Memory B cell (primary cell): Measurements from ENCODE around the gene CTXND1.
"Not testable (repeated sequence)": the region's sequence is repeated elsewhere in the genome, so short reads cannot be mapped to it uniquely, and the experiment has no call there.

ENCODE experiments used
- ATAC-seq: fragments of 150-1000 bp; cut with Tn5 transposase; 2 replicates; pipeline ENCODE4 v1.10.0; 2021; ENCODE audit warnings: low read depth, mild to moderate bottlenecking, moderate library complexity
- DNase-seq, 2 donors: peaks; one replicate each; pipeline ENCODE4 v3.0.0; 2022; ENCODE audit warnings: low spot score in 2 of 2
- H3K27ac Mint-ChIP-seq: one replicate; pipeline ENCODE4 v1.8.0; 2022; ENCODE audit warnings: mild to moderate bottlenecking, moderate library complexity, mixed read lengths
- H3K27me3 Mint-ChIP-seq: one replicate; pipeline ENCODE4 v1.8.0; 2022; ENCODE audit warnings: mixed read lengths
- H3K36me3 Mint-ChIP-seq: one replicate; pipeline ENCODE4 v1.8.0; 2022; ENCODE audit warnings: mild to moderate bottlenecking, mixed read lengths
- H3K4me1 Mint-ChIP-seq: one replicate; pipeline ENCODE4 v1.8.0; 2022; ENCODE audit warnings: mixed read lengths
- H3K4me3 Mint-ChIP-seq: one replicate; pipeline ENCODE4 v1.8.0; 2022; ENCODE audit warnings: mild to moderate bottlenecking, moderate library complexity, mixed read lengths
- H3K9me3 Mint-ChIP-seq: one replicate; pipeline ENCODE4 v1.8.0; 2022; ENCODE audit warnings: mixed read lengths

CTXND1 gene

GRCh38 chr15:80252121-80252518 is at the start of gene CTXND1:
TSS of gene CTXND1 (minus strand) at chr15:80252213. CDS start at chr15:80201949, 50,264 bp downstream.
- H3K4me3 Mint-ChIP-seq: peak within 1 kb of the TSS; percentile 61

DNA sequence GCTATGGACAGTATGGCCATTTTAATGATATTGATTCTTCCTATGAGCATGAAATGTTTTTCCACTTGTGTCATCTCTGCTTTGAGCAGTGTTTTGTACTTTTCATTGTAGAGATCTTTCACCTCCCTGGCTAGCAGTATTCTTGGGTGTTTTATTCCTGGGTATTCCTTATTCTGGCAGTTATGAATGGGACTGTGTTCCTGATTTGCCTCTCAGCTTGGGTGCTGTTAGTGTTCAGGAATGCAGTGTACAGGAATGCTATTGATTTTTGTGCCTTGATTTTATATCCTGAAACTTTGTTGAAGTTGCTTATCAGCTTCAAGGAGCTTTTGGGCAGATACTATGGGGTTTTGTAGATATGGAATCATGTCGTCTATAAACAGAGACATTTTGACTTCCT is 49.5 kb upstream of the CTXND1 start:
- ATAC-seq: no peak
- peaks cover 8% of the 10 kb centered on the region for H3K9me3 Mint-ChIP-seq
- DNase-seq: no peak
- H3K4me3 Mint-ChIP-seq: no peak overlapping the region
- no peak overlapping the region for H3K27ac Mint-ChIP-seq
- H3K36me3 Mint-ChIP-seq: no peaks in the 10 kb centered on the region
- H3K27me3 Mint-ChIP-seq: peaks cover 4% of the 10 kb centered on the region
- H3K4me1 Mint-ChIP-seq: no peaks in the 10 kb centered on the region

More at GRCh38 chr15:80252121-80252518, at the start of gene CTXND1:
- no peak for DNase-seq
- Mint-ChIP-seq H3K27ac (no peak within 1 kb of the TSS), H3K36me3 (no peaks in the 10 kb centered on the region), H3K27me3 (peaks cover 13% of the 10 kb centered on the region), H3K9me3 (no peaks in the 10 kb centered on the region), H3K4me1 (peaks cover 3% of the 10 kb centered on the region)
- no peak for ATAC-seq

DNA sequence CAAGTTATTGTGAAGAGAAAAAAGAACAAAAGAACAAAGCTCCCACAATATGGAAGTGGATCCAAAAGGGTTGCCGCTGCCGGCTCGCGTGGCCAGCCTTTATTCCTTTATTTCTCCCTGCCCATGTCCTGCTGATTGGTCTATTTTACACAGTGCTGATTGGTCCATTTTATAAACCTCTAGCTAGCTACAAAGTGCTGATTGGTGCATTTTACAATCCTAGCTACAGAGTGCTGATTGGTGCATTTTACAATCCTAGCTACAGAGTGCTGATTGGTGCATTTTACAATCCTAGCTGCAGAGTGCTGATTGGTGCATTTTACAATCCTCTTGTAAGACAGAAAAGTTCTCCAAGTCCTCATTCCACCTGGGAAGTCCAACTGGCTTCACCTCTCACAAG is 43.8 kb upstream of the CTXND1 start:
- H3K27me3 Mint-ChIP-seq, H3K9me3 Mint-ChIP-seq, DNase-seq, H3K4me3 Mint-ChIP-seq, H3K36me3 Mint-ChIP-seq, H3K27ac Mint-ChIP-seq, H3K4me1 Mint-ChIP-seq, ATAC-seq: not testable (repeated sequence)

GRCh38 chr15:80292079-80292478 is 40.1 kb upstream of the CTXND1 start:
- Mint-ChIP-seq H3K36me3 (no peaks in the 10 kb centered on the region), H3K4me3 (no peak overlapping the region), H3K27me3 (peaks cover 10% of the 10 kb centered on the region), H3K9me3 (no peaks in the 10 kb centered on the region), H3K27ac (no peak overlapping the region), H3K4me1 (peaks cover 3% of the 10 kb centered on the region)
- ATAC-seq (no peak), DNase-seq (no peak)

DNA sequence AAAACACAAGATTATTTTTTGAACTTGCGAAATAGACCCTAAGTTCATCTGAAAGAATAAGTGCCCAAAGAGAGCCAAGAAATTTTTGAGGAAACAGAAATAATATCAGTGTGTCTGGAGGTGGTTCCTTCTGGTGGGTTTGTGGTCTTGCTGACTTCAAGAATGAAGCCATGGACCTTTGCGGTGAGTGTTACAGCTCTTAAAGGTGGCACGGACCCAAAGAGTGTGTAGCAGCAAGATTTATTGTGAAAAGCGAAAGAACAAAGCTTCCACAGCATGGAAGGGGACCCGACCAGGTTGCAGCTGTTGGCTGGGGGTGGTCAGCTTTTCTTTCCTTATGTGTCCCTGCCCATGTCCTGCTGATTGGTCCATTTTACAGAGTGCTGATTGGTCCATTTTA is 38.9 kb upstream of the CTXND1 start:
- not testable (repeated sequence) for H3K36me3 Mint-ChIP-seq, H3K27ac Mint-ChIP-seq, H3K4me3 Mint-ChIP-seq, H3K9me3 Mint-ChIP-seq, DNase-seq, H3K4me1 Mint-ChIP-seq, ATAC-seq
- peaks cover 19% of the 10 kb centered on the region for H3K27me3 Mint-ChIP-seq

DNA sequence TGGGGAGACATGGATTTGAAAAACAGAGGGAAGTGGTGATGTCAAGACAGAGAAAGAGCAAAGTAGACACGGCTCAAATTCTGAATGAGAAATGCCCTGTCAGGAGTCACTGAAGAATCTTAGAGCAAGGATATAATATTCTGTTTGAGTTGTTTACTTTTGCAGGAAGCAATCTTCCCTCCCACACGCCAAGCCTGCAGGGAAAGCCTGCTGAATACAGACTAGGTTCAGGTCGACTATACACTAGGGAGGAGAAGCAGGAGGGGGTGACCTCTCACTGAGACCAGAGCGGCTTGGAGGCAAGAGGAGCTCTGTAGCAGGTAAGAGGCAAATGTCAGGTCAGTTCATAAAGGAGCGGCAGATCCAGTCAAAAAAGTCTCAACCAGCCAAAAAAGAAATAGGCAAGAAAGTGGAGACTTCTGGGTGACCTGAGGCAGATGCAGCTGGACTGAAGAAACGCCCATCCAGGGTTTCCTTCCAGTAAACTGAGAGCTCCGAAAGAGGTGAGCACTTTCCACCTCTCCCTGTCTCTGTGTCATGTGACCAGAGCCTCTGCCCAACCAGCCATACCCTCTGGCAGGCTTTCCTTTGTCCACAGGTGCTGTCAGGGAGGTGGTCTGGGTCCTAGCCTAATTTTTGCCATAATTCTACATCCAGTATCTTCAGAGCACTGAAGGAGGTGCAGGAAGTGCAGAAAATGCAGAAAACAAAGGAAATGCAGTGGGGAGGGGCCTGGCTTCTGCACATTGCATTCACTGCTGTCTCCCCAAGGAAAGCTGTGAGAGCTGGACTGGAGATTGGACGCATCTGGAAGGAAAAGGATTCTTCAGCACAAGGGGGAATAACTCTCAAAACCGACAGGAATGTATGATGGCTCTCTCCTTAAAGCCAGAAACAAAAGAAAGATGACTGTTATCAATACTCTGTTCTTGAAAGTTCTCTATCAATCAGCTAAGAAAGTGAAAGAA is 37.8 kb upstream of the CTXND1 start:
- no peaks in the 10 kb centered on the region for H3K9me3 Mint-ChIP-seq
- H3K27ac Mint-ChIP-seq: no peak overlapping the region
- H3K27me3 Mint-ChIP-seq: peaks cover 24% of the 10 kb centered on the region
- H3K36me3 Mint-ChIP-seq: no peaks in the 10 kb centered on the region
- ATAC-seq: no peak
- peaks cover 3% of the 10 kb centered on the region for H3K4me1 Mint-ChIP-seq
- H3K4me3 Mint-ChIP-seq: no peak overlapping the region
- DNase-seq: no peak

DNA sequence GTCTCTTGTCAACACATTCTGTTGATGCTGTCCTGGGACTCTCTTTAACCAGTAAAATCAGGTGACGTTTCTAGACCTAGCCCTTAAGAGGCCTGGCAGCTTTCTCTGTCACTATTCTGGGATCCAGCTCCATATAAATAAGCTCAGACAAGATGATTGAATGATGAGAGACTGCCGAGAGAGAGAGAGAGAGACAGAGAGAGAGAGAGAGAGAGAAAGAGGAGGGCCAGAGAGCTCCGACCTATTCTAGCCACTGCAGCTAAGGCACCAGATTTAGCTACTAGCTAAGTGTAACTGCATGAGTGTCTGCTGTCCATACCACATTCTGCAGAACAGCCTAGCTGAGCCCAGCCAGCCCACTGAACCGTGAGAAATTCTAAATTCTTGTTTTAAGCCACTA is 36.1 kb upstream of the CTXND1 start:
- no peak for ATAC-seq
- Mint-ChIP-seq H3K4me3 (no peak overlapping the region), H3K27me3 (peaks cover 26% of the 10 kb centered on the region), H3K36me3 (no peaks in the 10 kb centered on the region), H3K4me1 (peaks cover 3% of the 10 kb centered on the region), H3K9me3 (no peaks in the 10 kb centered on the region), H3K27ac (no peak overlapping the region)
- DNase-seq: no peak

DNA sequence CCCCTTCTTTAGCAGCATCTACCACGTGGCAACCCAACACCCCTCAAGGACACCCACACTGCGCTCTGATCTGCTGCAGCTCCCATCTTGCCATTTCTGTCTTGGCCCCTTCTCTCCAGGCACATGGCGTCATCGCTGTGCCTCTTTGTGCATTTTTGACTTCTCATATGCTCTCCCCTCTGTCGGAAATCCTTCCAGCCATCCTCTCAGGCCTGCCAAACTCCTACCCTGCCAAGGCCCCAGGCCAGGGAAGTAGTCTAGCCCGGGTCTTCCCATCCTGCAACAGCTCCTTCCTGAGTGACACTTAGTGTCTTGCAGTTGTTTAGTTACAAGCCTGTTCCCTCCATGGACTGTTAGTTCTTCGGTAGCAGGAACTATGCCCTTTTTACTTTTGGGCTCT is 34.0 kb upstream of the CTXND1 start:
- Mint-ChIP-seq H3K9me3 (no peaks in the 10 kb centered on the region), H3K27me3 (peaks cover 26% of the 10 kb centered on the region), H3K36me3 (no peaks in the 10 kb centered on the region), H3K4me1 (peaks cover 3% of the 10 kb centered on the region), H3K4me3 (no peak overlapping the region), H3K27ac (no peak overlapping the region)
- no peak for ATAC-seq
- DNase-seq: no peak

DNA sequence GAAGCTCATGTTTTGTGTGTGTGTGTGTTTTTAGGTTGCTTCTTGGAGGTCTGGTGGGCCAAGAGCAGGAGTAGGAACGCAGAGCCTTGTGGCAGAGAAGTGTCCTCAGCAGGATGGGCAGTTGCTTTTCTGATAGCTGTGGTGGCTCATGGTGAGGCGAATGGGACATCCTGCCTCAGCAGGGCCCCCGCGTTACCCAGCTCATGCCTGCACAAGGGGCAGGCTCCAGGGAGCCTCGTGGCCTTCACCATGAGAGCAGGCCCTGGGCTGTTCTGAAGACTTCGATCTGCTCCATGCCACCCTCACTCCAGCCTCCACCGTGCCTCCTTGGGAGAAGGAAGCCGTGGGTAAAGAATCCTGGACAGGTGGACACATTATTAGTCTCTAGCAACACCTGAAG is 33.4 kb upstream of the CTXND1 start:
- H3K4me3 Mint-ChIP-seq: no peak overlapping the region
- H3K27ac Mint-ChIP-seq: no peak overlapping the region
- peaks cover 3% of the 10 kb centered on the region for H3K4me1 Mint-ChIP-seq
- no peaks in the 10 kb centered on the region for H3K9me3 Mint-ChIP-seq
- DNase-seq (no peak), ATAC-seq (no peak)
- H3K36me3 Mint-ChIP-seq: no peaks in the 10 kb centered on the region
- peaks cover 26% of the 10 kb centered on the region for H3K27me3 Mint-ChIP-seq

GRCh38 chr15:80283531-80283930 is 31.5 kb upstream of the CTXND1 start:
- no peaks in the 10 kb centered on the region for H3K36me3 Mint-ChIP-seq
- DNase-seq (no peak), ATAC-seq (no peak)
- no peaks in the 10 kb centered on the region for H3K4me1 Mint-ChIP-seq
- no peaks in the 10 kb centered on the region for H3K9me3 Mint-ChIP-seq
- peaks cover 25% of the 10 kb centered on the region for H3K27me3 Mint-ChIP-seq
- no peak overlapping the region for H3K27ac Mint-ChIP-seq
- no peak overlapping the region for H3K4me3 Mint-ChIP-seq

DNA sequence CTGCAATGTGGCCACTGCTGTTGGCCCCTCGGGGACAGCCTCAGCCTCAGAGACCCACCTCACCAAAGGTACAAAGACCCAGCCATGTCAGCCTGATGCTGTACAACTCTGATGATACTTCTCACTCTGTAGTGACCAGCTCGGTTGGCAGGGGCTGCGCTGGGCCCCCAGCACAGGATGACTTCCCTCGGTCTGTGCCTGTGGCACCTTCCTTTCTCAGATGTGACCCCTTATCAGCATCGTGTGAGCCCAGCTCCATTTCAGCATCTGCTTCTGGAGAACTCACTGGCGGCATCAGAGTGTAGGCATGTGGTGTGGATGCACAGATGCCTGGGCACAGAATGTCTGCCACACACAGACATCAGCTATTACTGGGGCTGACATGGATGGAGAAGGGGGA is 25.1 kb upstream of the CTXND1 start:
- peaks cover 8% of the 10 kb centered on the region for H3K27me3 Mint-ChIP-seq
- no peaks in the 10 kb centered on the region for H3K36me3 Mint-ChIP-seq
- H3K9me3 Mint-ChIP-seq: no peaks in the 10 kb centered on the region
- ATAC-seq (no peak), DNase-seq (no peak)
- no peak overlapping the region for H3K4me3 Mint-ChIP-seq
- no peak overlapping the region for H3K27ac Mint-ChIP-seq
- no peaks in the 10 kb centered on the region for H3K4me1 Mint-ChIP-seq

- ATAC-seq: no peak
- H3K27me3 Mint-ChIP-seq: peaks cover 13% of the 10 kb centered on the region
- H3K4me1 Mint-ChIP-seq: no peaks in the 10 kb centered on the region
- H3K4me3 Mint-ChIP-seq: no peak overlapping the region
- no peak overlapping the region for H3K27ac Mint-ChIP-seq
- no peaks in the 10 kb centered on the region for H3K9me3 Mint-ChIP-seq
- H3K36me3 Mint-ChIP-seq: no peaks in the 10 kb centered on the region
- DNase-seq: no peak
Observed at GRCh38 chr15:80275961-80276360, 23.9 kb upstream of the CTXND1 start.

- no peak for ATAC-seq
- H3K36me3 Mint-ChIP-seq: no peaks in the 10 kb centered on the region
Observed at GRCh38 chr15:80274996-80275395, 23.0 kb upstream of the CTXND1 start.

GRCh38 chr15:80274554-80274953 is 22.5 kb upstream of the CTXND1 start:
- DNase-seq (no peak), ATAC-seq (no peak)
- Mint-ChIP-seq H3K27me3 (peaks cover 12% of the 10 kb centered on the region), H3K9me3 (no peaks in the 10 kb centered on the region), H3K36me3 (no peaks in the 10 kb centered on the region), H3K4me3 (no peak overlapping the region), H3K4me1 (no peaks in the 10 kb centered on the region), H3K27ac (no peak overlapping the region)

More at GRCh38 chr15:80274996-80275395, 23.0 kb upstream of the CTXND1 start:
- Mint-ChIP-seq H3K27me3 (peaks cover 13% of the 10 kb centered on the region), H3K4me3 (no peak overlapping the region), H3K4me1 (no peaks in the 10 kb centered on the region), H3K9me3 (no peaks in the 10 kb centered on the region), H3K27ac (no peak overlapping the region)
- no peak for DNase-seq

DNA sequence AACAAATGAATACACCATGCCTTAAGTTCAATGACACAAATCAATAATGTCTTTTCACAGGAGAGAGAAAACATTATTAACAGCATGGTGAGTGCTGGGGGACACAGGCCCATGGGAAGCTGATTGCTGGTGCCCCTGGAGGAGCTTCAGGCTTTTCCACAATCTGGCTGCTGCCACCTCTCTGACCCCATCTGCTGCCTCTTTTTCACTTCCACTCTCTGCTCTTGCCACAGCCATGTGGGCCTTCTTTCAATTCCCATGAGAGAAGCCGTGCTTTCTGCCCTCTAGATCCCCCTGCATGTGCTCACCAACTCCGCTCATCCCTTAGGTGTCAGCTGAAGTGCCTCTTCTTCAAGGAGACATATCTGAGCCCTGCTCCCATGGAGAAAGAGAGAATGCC is 21.0 kb upstream of the CTXND1 start:
- DNase-seq (no peak), ATAC-seq (no peak)
- Mint-ChIP-seq H3K27me3 (peaks cover 22% of the 10 kb centered on the region), H3K4me1 (no peaks in the 10 kb centered on the region), H3K27ac (no peak overlapping the region), H3K9me3 (no peaks in the 10 kb centered on the region), H3K4me3 (no peak overlapping the region), H3K36me3 (no peaks in the 10 kb centered on the region)
